Endothelial cell of umbilical vein (primary cell): ENCODE data around the gene RNF144B. TPM values are rescaled to one million over a fixed set of nuclear protein-coding genes. Genes with fewer than 3 reads are reported as not detected.

ENCODE experiments used
- BruUV-seq: library from RNA; stranded (reverse); fragments of 400-500 nt; replicated peaks from 2 replicates; lab custom pipeline; 2021; lab: Mats Ljungman, UMichigan
- CTCF ChIA-PET: fragments of 300-600, 350-600 bp; sonication (Branson Sonifier 250); formaldehyde crosslinking; loops from one replicate; lab custom pipeline; 2021; ENCODE audit warnings: antibody characterized with exemption, inconsistent platforms; lab: Charles Lee
- POLR2A ChIA-PET: fragments of 300-600, 350-600 bp; sonication (Branson Sonifier 250); formaldehyde crosslinking; loops from one replicate; lab custom pipeline; 2021; ENCODE audit warnings: antibody characterized with exemption, inconsistent platforms; lab: Charles Lee
- DNase-seq: peaks from one replicate; pipeline ENCODE4 v3.0.0-alpha.2; 2011; ENCODE audit warnings: low read depth, low spot score
- FAIRE-seq: peaks from 2 replicates; lab custom pipeline; 2011; peaks lifted over from hg19 to GRCh38; lab: Jason Lieb, UNC
- H2AFZ ChIP-seq: 2 replicates; pipeline ENCODE4 v1.6.0; 2012; ENCODE audit warnings: low read depth, low read length, control low read depth, inconsistent platforms
- H3K27ac ChIP-seq: 2 replicates; pipeline ENCODE4 v1.5.1; 2011; ENCODE audit warnings: low read depth, mild to moderate bottlenecking, control low read depth, low read length, moderate library complexity; ENCODE audit not compliant: insufficient read depth
- H3K27me3 ChIP-seq, 2 experiments: 2 replicates each; pipeline versions ENCODE4 v1.6.0 to v1.6.1; 2011; ENCODE audit warnings: low read length in 2 of 2, mixed read lengths in 1 of 2; ENCODE audit not compliant: control insufficient read depth in 2 of 2, insufficient read depth in 2 of 2
- H3K36me3 ChIP-seq, 2 experiments: 2 replicates in 1 of 2; 3 replicates in 1 of 2; pipeline ENCODE4 v1.5.1; 2011; ENCODE audit warnings: low read length in 2 of 2, mild to moderate bottlenecking in 1 of 2, moderate library complexity in 1 of 2; ENCODE audit not compliant: control insufficient read depth in 2 of 2, insufficient read depth in 2 of 2; ENCODE audit errors: extremely low read depth in 1 of 2
- H3K4me1 ChIP-seq: 3 replicates; pipeline ENCODE4 v1.5.1; 2011; ENCODE audit warnings: mild to moderate bottlenecking, low read length; ENCODE audit not compliant: control insufficient read depth, insufficient read depth; ENCODE audit errors: extremely low read depth
- H3K4me2 ChIP-seq: 2 replicates; pipeline ENCODE4 v1.6.1; 2011; ENCODE audit warnings: low read length, control low read depth, mixed read lengths; ENCODE audit not compliant: insufficient read depth
- H3K4me3 ChIP-seq, 3 experiments: fragments of 200-600 bp in 1 of 3; sonication (generic), shearing (Covaris generic) in 1 of 3; replicated peaks in 1 of 3; 2 replicates each; pipeline ENCODE4 v1.5.1; 2011 to 2016; ENCODE audit warnings: control low read depth in 3 of 3, low read length in 3 of 3, mild to moderate bottlenecking in 2 of 3, inconsistent platforms in 1 of 3, low read depth in 1 of 3, moderate library complexity in 1 of 3; ENCODE audit not compliant: insufficient read depth in 1 of 3
- H3K79me2 ChIP-seq: 2 replicates; pipeline ENCODE4 v1.6.0; 2012; ENCODE audit warnings: low read length, inconsistent platforms; ENCODE audit not compliant: control insufficient read depth, insufficient read depth
- H3K9ac ChIP-seq: replicated peaks from 2 replicates; pipeline ENCODE3; 2011; ENCODE audit warnings: low read length, control low read depth; ENCODE audit not compliant: insufficient read depth; ENCODE audit errors: extremely low read depth
- H3K9me1 ChIP-seq: replicated peaks from 3 replicates; pipeline ENCODE4 v1.6.0; 2011; ENCODE audit warnings: mild to moderate bottlenecking, low read length; ENCODE audit not compliant: control insufficient read depth, insufficient read depth; ENCODE audit errors: extremely low read depth
- H3K9me3 ChIP-seq: replicated peaks from 2 replicates; pipeline ENCODE4 v1.5.1; 2012; ENCODE audit warnings: low read length, inconsistent platforms; ENCODE audit not compliant: control insufficient read depth, insufficient read depth
- H4K20me1 ChIP-seq: replicated peaks from 2 replicates; pipeline ENCODE3; 2011; ENCODE audit warnings: mild to moderate bottlenecking, low read length; ENCODE audit not compliant: control insufficient read depth, insufficient read depth; ENCODE audit errors: extremely low read depth
- EZH2 ChIP-seq: IDR thresholded peaks from 2 replicates; pipeline ENCODE4 v1.6.1; 2012; ENCODE audit warnings: borderline replicate concordance, low read depth, mild to moderate bottlenecking, moderate library complexity, low read length, inconsistent platforms; ENCODE audit not compliant: severe bottlenecking
- FOS ChIP-seq: IDR thresholded peaks from 2 replicates; pipeline ENCODE4 v1.6.1; 2011; ENCODE audit warnings: mild to moderate bottlenecking, low read length, moderate library complexity, borderline replicate concordance; ENCODE audit not compliant: insufficient read depth
- GATA2 ChIP-seq: IDR thresholded peaks from 2 replicates; pipeline ENCODE4 v1.7.0; 2011; ENCODE audit warnings: low read depth, mild to moderate bottlenecking, moderate library complexity, mixed read lengths, low read length; ENCODE audit not compliant: insufficient read length, insufficient read depth
- JUN ChIP-seq: IDR thresholded peaks from 2 replicates; pipeline ENCODE4 v1.6.1; 2011; ENCODE audit warnings: borderline replicate concordance, low read depth; ENCODE audit not compliant: insufficient read length, insufficient read depth
- MYC ChIP-seq: IDR thresholded peaks from one replicate; pipeline ENCODE4 v1.6.1; 2011; ENCODE audit warnings: mild to moderate bottlenecking, low read depth, low read length
- POLR2A ChIP-seq: IDR thresholded peaks from 2 replicates; pipeline ENCODE4 v1.6.1; 2012; ENCODE audit warnings: low read depth, mild to moderate bottlenecking, control low read depth, low read length
- POLR2AphosphoS5 ChIP-seq: IDR thresholded peaks from 2 replicates; pipeline ENCODE4 v1.6.1; 2012; ENCODE audit warnings: low read depth, mild to moderate bottlenecking, control low read depth, low read length, moderate library complexity; ENCODE audit not compliant: insufficient read depth
- dilution Hi-C: fragments of 300-500 bp; cut with MboI; formaldehyde crosslinking; loops from one replicate; pipeline ENCODE4 v1.15.0; 2019; ENCODE audit warnings: low sequenced_read_pairs; ENCODE audit not compliant: extremely low pct_ligation_motif_present
- intact Hi-C: fragments of 100-400 bp; cut with micrococcal nuclease; formaldehyde crosslinking; loops from one replicate; pipeline ENCODE4 v1.10.0; 2022
- polyA plus RNA-seq, 4 experiments: library from polyadenylated mRNA; depleted of rRNA in 3 of 4; stranded (reverse) in 3 of 4; unstranded in 1 of 4; fragments of >200 nt; gene quantifications; 2 replicates each; pipeline versions ENCODE4 v1.2.1 to v1.2.3, GENCODE V29; 2011 to 2012; ENCODE audit warnings: missing spikeins in 1 of 4
- total RNA-seq: library from RNA; stranded (reverse); gene quantifications from 2 replicates; pipeline ENCODE4 v1.2.3, GENCODE V29; 2021
- TF ChIP-seq, protein P1 (sequence below): IDR thresholded peaks from 2 replicates; pipeline ENCODE4 v1.6.1; 2011; ENCODE audit not compliant: insufficient read depth, insufficient read length
- TF ChIP-seq, protein P2 (sequence below), 2 donors: IDR thresholded peaks; 1 replicate in 1 of 2; 2 replicates in 1 of 2; pipeline ENCODE4 v1.5.1; 2011; ENCODE audit warnings: low read length in 2 of 2, mild to moderate bottlenecking in 2 of 2, moderate library complexity in 2 of 2, control low read depth in 1 of 2, inconsistent platforms in 1 of 2, low read depth in 1 of 2; ENCODE audit not compliant: insufficient read depth in 1 of 2; ENCODE audit errors: extremely low read depth in 1 of 2

RNF144B gene
- total and polyA plus RNA-seq, 2 donors (not counting 3 experiments of a cell fraction or from before 2014, with no cell fraction given) = 18.1 to 97.3 TPM

DNA sequence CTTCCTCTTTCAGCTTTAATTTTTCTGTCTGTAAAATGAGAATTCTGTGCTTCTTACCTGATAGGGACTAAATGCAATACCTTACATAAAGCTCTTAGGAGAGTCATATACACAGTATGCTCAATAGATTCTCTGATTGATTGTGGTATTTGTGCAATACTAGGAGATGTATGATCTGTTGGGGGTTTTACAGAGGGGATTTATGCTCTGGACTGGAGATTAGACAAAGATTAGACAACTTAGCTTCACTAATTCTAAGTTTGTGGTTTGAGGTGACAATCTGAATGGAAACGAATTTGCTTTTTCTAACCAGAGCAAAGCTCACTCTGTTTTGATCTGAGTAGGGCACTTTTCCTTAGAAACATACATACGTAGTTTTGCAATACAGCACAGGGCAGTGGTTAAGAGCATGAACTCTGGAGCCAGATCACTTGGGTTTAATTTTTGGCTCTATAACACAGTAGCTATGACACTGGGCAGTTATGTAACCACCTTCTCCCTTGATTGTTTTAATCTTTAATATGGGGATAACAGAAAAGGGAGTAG, 126.2 kb downstream of the RNF144B start:
- H3K9me3 ChIP-seq = no peaks in the 10 kb centered on the region
- ChIA-PET POLR2A (no interaction called here), CTCF (interaction anchor here (0.6 to 1.5 kb wide), 5 partner anchors 10 to 1681 kb away, joined by 3 to 4 read pairs (median 3); no protein-coding TSS in a partner anchor)
- H4K20me1 ChIP-seq = no peaks in the 10 kb centered on the region
- H3K9me1 ChIP-seq = no peaks in the 10 kb centered on the region
- H3K4me2 ChIP-seq = no peak overlapping the region
- H3K27ac ChIP-seq = no peak overlapping the region
- TF ChIP-seq, protein P1, sequence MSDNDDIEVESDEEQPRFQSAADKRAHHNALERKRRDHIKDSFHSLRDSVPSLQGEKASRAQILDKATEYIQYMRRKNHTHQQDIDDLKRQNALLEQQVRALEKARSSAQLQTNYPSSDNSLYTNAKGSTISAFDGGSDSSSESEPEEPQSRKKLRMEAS = no peak
- TF ChIP-seq EZH2 = no peak
- no peak for TF ChIP-seq GATA2
- no peak for TF ChIP-seq MYC
- TF ChIP-seq, protein P2, sequence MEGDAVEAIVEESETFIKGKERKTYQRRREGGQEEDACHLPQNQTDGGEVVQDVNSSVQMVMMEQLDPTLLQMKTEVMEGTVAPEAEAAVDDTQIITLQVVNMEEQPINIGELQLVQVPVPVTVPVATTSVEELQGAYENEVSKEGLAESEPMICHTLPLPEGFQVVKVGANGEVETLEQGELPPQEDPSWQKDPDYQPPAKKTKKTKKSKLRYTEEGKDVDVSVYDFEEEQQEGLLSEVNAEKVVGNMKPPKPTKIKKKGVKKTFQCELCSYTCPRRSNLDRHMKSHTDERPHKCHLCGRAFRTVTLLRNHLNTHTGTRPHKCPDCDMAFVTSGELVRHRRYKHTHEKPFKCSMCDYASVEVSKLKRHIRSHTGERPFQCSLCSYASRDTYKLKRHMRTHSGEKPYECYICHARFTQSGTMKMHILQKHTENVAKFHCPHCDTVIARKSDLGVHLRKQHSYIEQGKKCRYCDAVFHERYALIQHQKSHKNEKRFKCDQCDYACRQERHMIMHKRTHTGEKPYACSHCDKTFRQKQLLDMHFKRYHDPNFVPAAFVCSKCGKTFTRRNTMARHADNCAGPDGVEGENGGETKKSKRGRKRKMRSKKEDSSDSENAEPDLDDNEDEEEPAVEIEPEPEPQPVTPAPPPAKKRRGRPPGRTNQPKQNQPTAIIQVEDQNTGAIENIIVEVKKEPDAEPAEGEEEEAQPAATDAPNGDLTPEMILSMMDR (IDR thresholded peaks at IDR 0.05; ENCODE audit: extremely low read depth in 1 of 2, insufficient read depth in 1 of 2, low read depth in 1 of 2, low read length in 2 of 2) = no peak
- TF ChIP-seq POLR2A = no peak
- TF ChIP-seq FOS = no peak
- no peak for TF ChIP-seq JUN
- no peak for TF ChIP-seq POLR2AphosphoS5
- dilution Hi-C loops (no loop called here), intact Hi-C loops (no loop called here)
- H3K27me3 ChIP-seq = no peaks in the 10 kb centered on the region
- H3K9ac ChIP-seq = no peak overlapping the region
- no peak overlapping the region for H3K4me3 ChIP-seq
- no peak for FAIRE-seq
- no peak overlapping the region for H2AFZ ChIP-seq
- H3K36me3 ChIP-seq = no peaks in the 10 kb centered on the region
- no TSS peak for BruUV-seq
- no peak for DNase-seq
- no peaks in the 10 kb centered on the region for H3K4me1 ChIP-seq
- no peaks in the 10 kb centered on the region for H3K79me2 ChIP-seq
